GM19043 (cell line): Measurements from ENCODE around the gene KCTD16.

Experiments used
- ATAC-seq: cut with Tn5 transposase; IDR thresholded peaks from one replicate; pipeline ENCODE4 v1.9.1; 2021; ENCODE audit warnings: low read depth; ENCODE audit not compliant: unreplicated experiment

KCTD16 gene

DNA sequence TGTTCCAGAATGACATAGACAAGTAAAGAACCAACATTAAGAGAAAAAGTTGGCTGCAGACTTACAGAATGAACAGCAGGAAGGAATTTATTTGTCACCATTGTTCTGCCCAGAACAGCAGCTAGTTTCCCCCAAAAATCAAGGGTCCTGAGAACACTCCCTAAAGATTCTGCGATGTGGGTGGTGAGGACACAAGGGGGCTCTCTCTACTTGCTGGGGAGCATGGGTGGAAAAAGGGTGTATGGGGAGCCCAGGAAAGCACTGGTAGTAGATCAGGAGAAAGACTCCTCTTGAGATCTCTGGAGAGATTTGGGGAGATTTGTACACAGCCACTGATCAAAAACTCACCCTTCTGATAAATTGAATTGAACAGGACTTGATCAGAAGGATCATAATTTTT lies 316.5 kb downstream of the KCTD16 start:
- ATAC-seq = no peak

GRCh38 chr5:144487761-144488160 lies 317.1 kb downstream of the KCTD16 start:
- no peak for ATAC-seq

GRCh38 chr5:144503123-144503522 lies 332.4 kb downstream of the KCTD16 start:
- no peak for ATAC-seq

DNA sequence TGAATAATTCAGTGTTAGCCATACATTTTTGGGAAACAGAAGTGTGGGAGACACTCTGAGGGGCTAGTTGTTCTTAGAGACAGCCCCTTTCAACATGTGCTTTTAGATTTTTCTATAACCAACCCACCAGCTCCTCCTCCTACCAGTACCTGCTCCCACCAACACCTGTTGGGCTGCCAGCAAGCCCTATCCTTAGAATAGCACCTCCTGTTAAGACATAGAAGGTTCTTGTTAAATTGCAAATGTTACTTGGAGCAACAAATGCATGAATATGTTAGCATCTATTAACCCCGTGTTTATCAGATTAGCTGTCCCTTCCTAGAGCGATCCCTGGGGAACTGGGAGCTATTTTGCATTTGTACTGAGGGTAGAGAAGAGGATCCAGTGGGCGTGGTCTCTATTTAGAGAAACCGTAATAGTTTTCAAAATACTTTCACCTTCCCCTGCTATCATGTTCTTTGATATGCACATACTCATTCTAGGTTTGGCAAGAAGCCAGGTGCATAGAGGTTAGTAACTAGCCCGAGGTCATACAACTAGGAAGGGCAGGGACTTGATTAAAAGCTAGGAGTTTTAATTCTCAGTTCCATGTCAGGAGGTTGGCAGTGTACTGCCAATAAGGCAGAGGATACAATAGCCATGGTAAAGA lies 334.4 kb downstream of the KCTD16 start:
- ATAC-seq = no peak

GRCh38 chr5:144510845-144511579 lies 340.3 kb downstream of the KCTD16 start:
- no peak for ATAC-seq

- ATAC-seq = no peak
These were observed 341.0 kb downstream of the KCTD16 start for GRCh38 chr5:144511580-144512072.

DNA sequence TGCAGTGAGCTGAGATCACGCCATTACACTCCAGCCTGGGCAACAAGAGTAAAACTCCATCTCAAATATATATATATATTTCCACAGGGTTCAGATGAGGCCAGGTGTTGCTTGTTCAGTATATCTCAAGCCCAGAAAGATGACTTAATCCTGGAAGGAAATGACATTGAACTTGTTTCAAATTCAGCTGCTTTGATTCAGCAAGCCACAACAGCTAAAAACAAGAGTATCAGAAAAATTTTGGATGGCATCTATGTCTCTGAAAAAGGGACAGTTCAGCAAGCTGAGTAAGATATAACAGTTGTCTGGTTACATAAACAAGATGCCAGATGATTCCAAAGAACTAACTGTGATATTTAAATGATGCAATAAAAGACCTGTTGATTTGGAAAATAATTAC lies 352.0 kb downstream of the KCTD16 start:
- ATAC-seq = no peak

GRCh38 chr5:144525000-144525399 lies 354.3 kb downstream of the KCTD16 start:
- no peak for ATAC-seq

DNA sequence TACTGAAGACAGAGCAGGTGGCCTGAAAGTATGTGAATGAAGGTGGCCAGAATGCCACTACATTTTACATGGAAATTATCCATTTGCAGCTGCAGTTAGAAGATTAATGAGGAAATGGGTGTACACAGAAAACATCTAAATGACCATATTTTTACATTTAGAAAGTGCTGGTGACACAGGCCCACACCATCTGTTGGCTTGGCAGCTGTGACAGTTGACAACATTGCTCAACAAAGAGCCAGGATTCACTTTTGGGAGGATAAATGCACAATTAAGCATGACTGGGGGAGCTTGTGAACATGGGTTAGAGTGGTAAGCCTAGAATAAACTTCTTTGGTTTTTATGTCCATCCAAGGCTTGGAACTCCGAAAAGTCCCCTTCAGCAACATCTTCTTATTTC lies 360.5 kb downstream of the KCTD16 start:
- no peak for ATAC-seq
